Activated CD4-positive, alpha-beta T cell treated with anti-CD3 and anti-CD28 coated beads, Interleukin-10, Interleukin-2, amounts not matched to agents 100 ng/mL and 50 ng/mL, durations not matched to agents 16 hours and 8 hours (primary cell): Measurements from ENCODE around the gene KRTAP10-7.
"Not testable (repeated sequence)": the region's sequence is repeated elsewhere in the genome, so short reads cannot be mapped to it uniquely, and the experiment has no call there.

ENCODE experiments used
- DNase-seq: peaks from one replicate; pipeline ENCODE4 v3.0.0-alpha.2; 2020

KRTAP10-7 gene, protein sequence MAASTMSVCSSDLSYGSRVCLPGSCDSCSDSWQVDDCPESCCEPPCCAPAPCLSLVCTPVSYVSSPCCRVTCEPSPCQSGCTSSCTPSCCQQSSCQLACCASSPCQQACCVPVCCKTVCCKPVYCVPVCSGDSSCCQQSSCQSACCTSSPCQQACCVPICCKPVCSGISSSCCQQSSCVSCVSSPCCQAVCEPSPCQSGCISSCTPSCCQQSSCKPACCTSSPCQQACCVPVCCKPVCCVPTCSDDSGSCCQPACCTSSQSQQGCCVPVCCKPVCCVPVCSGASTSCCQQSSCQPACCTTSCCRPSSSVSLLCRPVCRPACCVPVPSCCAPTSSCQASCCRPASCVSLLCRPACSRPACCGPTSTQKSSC

GRCh38 chr21:44600118-44600978 lies at the start of gene KRTAP10-7:
Gene KRTAP10-7 (plus strand): TSS chr21:44600597. CDS start chr21:44600622, 25 bp downstream.
- not testable (repeated sequence) for DNase-seq

DNA sequence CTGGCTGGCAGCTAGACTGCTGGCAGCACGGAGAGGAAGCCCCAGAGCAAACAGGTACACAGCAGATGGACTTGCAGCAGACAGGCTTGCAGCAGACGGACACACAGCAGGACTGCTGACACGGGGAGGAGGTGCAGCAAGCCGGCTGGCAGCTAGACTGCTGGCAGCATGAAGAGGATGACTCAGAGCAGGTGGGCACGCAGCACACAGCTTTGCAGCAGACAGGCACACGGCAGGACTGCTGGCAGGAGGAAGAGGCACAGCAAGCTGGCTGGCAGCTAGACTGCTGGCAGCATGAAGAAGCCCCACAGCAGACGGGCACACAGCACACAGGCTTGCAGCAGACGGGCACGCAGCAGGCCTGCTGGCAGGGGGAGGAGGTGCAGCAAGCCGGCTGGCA lies 49.6 kb upstream of the KRTAP10-7 start:
- DNase-seq = no peak

DNA sequence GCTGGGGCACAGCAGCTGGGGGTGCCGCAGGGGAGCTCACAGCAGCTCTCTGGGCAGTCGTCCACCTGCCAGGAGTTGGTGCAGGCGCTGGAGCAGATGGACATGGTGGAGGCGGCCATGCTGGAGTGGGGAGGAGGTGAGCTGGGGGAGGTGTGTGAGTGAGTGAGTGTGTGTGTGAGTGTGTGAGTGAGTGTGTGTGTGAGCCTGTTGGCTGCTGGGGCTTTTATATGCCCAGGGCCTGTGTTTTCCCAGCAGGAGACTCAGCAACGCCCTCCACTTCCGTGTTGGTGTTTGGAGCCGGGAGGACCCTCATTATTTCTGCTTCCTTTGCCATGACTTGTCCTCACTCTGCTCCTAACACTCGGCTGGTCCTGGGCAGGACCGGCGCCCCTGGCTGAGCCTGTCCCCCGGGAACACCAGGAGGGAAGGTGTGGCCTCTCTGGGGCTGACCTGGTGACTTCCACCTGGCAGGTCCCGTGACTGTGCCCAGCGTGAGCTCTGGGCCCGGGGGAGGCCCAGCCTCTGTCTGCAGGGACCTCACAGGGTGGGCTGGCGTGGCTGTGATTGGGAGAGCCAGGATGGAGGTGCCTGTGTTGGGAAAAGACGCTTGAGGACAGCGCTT lies 48.9 kb upstream of the KRTAP10-7 start, which contains the start of gene KRTAP10-2:
Gene KRTAP10-2 (minus strand): TSS at position 166 of the 622 bp plus-strand sequence. CDS start 47 bp downstream, at position 119.
- DNase-seq = no peak

- DNase-seq = no peak
These were observed 48.3 kb upstream of the KRTAP10-7 start for GRCh38 chr21:44552136-44552535.

- DNase-seq = no peak
These were observed 47.7 kb upstream of the KRTAP10-7 start for GRCh38 chr21:44552681-44553080.

DNA sequence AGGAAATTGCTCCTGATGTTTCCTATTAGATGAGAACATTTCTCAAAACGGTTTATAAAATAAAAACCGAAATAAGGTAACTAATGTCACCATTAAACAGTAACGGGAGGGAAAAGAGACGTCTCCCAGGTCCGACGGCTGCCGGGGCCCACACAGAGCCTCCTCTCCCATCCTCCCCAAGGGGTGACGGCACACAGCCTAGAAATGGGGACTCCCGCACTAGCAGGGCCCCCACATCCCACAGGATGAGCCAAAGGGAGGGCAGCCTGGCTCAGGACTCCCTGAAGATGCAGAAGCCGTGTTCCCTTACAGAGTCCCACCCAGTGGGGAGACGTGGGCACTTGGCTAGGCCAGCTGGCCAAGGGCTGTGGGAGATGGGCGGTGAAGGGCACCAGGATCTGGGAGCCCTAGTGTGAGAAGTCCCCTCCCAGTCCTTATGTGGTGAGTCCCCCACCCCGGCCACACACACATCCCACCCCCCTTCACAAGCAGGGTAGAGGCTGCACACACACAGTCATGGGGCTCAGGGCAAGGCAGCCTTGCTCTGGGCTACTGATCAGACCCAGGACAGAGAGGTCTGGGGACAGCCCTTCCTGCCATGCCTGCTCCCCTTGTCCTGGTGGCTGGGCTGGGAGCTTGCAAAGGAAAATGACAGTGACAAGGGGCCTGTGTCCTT lies 45.1 kb upstream of the KRTAP10-7 start:
- DNase-seq = no peak

DNA sequence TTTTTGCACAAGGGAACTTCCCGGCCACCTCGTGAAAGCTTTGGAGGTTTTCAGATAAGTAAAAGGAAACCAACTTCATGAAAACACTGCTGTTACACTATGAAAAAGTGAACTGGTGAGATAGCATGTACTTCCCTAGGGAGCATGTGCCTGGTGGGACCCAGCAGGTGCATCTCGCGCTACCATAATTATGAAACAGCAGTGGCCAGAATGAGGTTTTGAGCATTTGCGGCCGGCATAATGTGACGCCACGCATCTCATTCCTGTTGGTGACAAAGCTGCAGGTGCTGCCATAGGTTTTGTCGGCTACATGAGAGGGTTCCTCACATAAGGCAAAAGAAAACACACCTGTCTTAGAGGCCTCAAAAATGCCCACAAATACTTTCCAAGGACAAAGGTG lies 43.5 kb upstream of the KRTAP10-7 start:
- DNase-seq = no peak

DNA sequence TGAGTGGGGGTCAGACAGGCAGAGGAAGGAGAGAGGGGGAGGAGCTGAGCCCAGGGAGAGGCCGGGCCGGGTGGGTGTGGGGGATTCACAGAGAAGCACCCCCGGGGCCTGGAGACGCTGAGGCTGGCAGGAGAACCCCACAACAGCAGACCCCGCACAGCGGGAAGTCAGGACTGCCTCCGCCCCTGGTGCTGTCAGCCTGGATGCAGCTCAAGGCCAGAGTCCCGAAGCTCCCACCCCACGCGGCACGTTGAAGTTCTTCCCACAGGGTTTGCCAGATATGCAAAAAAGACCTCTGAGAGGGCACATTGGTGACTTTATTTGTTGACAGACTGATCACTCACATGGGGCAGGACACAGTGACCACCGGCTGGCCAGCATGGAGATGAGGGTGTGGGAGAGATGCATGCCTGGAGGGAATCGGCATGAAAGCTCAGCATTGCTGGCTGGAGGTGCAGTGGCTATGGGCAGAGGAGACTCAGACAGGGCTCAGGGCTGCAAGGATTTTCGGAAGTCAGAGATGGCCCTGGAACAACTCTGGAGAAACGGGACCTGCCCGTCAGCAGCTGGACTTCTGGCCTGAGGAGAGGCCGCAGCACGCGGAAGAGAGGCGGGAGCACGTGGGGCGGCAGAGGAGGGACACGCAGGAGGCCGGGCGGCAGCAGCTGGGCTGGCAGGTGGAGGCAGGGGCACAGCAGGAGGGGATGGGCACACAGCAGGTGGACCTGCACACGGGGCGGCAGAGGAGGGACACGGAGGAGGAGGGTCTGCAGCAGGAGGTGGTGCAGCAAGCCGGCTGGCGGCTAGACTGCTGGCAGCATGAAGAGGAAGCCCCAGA lies 42.7 kb upstream of the KRTAP10-7 start:
- DNase-seq = no peak

- DNase-seq = not testable (repeated sequence)
These were observed 42.1 kb upstream of the KRTAP10-7 start for GRCh38 chr21:44558329-44558675.

GRCh38 chr21:44558695-44559094 lies 41.7 kb upstream of the KRTAP10-7 start, which contains the start of gene KRTAP10-3:
Gene KRTAP10-3 (minus strand): TSS chr21:44558795. CDS start chr21:44558715, 80 bp downstream.
- DNase-seq = no peak

- DNase-seq = no peak
These were observed 36.3 kb upstream of the KRTAP10-7 start for GRCh38 chr21:44564099-44564498.

GRCh38 chr21:44564886-44565598 lies 35.4 kb upstream of the KRTAP10-7 start:
- DNase-seq = peak; percentile 2

GRCh38 chr21:44566403-44566802 lies 34.0 kb upstream of the KRTAP10-7 start:
- DNase-seq = no peak

DNA sequence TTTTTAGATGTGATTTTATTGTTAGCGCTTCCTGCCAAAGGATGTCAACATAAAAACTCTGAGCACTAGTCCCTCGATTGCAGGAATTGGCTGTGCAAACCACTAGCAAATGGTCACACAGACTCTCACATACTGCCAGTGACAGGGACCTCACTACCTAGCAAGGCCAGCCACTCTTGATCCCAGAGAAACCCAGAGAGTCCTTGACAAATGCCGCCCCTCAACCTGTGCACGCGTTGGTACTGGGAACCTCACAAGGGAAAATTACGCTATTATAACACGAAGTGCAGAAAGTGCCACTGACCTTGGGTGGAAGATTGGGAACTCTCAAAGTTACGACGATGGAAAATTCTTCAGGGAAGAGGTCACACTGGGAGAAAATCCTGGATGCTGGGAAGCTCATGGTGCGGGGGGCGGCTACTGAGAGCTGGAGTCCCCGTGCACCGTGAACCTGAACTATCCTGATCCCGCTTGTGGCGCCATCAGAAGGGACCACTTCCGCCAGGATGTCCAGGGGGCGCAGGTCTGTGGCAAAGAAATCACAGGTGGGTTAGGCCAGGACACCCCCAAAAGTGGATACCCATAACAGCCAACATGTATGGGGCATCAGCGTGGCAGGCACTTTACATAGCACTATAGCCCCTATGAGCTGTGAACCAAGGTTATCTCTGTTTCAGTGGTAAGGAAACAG lies 32.8 kb upstream of the KRTAP10-7 start:
- DNase-seq = no peak

DNA sequence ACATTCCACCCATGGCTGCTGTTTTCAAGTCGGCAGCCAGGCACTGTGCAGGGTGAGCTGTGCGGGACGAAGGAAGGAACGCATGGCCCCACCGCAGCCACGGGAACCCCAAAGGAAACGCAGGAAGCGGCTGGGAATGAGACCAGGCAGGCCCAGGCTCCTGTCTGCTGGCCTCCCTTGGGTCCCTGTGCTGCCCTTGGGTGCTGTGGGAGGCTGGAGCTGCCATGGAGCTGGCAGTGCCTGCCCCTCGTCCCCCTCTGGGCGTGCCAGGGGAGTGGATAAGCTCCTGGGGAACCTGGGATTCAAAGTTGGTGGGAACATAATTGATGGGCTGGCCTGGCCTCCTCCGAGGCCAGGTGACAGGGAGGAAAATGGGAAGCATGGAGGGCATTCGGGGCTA lies 32.1 kb upstream of the KRTAP10-7 start:
- DNase-seq = no peak

DNA sequence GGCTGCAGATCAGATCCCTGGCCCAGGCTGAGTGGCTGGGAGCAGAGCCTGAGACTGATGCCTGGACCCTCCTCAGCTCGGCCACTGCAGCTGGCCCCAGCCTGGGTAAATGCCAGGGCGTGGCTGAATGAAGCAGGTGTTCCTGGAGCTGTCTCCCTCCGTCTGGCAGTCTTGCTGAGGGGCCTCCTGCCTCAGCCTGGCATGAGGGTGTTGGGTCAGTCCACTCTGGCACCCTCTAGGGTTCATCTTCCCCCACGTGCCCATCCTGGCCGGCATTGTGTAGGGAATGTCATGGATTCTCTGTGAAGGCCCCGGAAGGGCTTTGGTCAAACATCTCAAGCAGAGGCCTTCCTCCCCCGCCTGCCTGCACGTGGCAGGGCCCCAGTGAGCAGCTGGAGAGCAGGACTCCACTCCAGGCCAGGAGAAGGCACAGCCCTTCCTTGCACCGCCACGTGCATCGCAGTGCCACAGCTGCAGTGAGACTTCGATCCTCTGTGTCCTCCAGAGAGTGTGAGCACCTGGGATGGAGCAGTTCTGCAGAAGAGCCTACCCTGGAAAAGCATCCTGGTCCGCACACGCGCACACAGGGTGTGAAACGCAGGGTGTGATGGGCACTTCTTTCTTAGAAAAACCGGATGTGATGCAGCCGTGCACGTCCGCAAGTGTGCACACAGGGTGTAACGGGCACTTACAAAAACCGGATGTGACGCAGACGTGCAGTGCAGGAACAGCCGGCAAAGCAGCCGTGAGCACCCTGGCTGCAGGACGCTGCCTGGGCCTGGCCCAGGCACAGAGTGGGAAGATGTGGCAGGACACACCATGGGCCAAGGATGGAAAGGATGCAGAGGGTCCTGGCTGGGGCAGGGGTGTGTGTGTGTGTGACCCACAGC lies 31.5 kb upstream of the KRTAP10-7 start:
- DNase-seq = no peak

DNA sequence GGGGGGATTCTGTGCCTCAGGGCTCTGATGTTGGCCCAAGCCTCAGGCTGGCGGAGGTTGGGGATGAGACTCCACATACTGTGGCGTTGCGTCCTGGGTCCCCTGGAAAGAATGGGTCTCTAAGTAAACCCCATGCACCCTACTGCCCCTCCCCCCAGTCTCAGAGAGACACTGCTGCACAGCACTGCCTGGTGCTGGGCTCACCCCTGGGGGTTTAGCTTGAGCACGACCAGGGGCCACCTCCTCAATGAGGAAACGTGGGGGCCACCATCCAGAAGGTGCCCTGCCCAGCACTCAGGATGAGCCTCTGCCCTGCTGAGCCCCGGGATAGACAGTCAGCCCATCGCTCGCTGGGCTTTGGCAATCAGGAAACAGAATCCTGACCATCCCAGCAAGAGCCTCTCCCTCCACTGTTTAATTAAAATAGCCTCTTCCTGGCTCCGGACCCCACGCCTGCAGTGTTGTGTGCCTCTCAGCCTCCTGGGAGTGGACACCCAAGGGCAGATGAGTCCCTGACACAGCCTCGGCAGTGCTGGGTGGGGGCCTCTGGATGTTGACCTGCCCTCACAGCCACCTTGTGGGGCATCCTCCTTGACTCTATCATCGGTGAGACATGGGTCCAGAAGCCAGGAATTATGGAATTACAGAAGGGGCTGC lies 30.4 kb upstream of the KRTAP10-7 start:
- DNase-seq = no peak

DNA sequence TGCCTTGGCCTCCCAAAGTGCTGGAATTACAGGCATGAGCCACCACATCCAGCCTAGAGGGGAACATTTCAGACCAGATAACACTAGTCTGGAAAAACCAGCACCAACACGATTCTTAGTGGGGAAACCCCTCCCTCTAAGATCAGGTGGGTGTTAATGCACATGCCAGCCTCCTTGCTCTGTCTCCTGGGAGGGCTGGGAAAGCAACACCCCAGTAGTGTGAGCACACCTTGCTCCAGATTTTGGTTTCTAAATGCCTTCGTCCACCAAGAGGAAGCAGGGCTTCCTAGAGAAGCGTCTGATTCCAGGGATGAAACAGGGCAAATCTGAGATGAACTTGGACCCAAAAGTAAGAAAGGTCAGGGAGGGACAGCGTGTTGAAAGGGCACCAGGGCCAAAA lies 29.1 kb upstream of the KRTAP10-7 start:
- no peak for DNase-seq
